ENCODE results near the gene SLC7A11. TPM values are rescaled to one million over a fixed set of nuclear protein-coding genes. Genes with fewer than 3 reads are reported as not detected.

SLC7A11 gene
- total RNA-seq, 4 donors from 2014 or later: under 0.01 to 0.30 (median 0.21) TPM

- TF ChIP-seq EP300 (IDR thresholded peaks at IDR 0.05) (no peak), POLR2A (IDR thresholded peaks at IDR 0.05) (no peak)
- TF ChIP-seq, protein P1, sequence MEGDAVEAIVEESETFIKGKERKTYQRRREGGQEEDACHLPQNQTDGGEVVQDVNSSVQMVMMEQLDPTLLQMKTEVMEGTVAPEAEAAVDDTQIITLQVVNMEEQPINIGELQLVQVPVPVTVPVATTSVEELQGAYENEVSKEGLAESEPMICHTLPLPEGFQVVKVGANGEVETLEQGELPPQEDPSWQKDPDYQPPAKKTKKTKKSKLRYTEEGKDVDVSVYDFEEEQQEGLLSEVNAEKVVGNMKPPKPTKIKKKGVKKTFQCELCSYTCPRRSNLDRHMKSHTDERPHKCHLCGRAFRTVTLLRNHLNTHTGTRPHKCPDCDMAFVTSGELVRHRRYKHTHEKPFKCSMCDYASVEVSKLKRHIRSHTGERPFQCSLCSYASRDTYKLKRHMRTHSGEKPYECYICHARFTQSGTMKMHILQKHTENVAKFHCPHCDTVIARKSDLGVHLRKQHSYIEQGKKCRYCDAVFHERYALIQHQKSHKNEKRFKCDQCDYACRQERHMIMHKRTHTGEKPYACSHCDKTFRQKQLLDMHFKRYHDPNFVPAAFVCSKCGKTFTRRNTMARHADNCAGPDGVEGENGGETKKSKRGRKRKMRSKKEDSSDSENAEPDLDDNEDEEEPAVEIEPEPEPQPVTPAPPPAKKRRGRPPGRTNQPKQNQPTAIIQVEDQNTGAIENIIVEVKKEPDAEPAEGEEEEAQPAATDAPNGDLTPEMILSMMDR (IDR thresholded peaks at IDR 0.05): no peak
- no peak for DNase-seq (ENCODE audit: low spot score in 2 of 2)
- no peaks in the 10 kb centered on the region for H3K36me3 ChIP-seq
- H3K4me1 ChIP-seq: no peaks in the 10 kb centered on the region
- peaks cover 0 to 2% (median 0%) of the 10 kb centered on the region in 4 donors for H3K9me3 ChIP-seq
- no peaks in the 10 kb centered on the region for H3K27me3 ChIP-seq
- WGBS, 2 donors: 87 to 98% methylated on average over 1 of the region's 1 CpG
- no peak overlapping the region for H3K27ac ChIP-seq
- no peak overlapping the region for H3K4me3 ChIP-seq
Measured at GRCh38 chr4:138205531-138206233, 36.5 kb downstream of the SLC7A11 start.

DNA sequence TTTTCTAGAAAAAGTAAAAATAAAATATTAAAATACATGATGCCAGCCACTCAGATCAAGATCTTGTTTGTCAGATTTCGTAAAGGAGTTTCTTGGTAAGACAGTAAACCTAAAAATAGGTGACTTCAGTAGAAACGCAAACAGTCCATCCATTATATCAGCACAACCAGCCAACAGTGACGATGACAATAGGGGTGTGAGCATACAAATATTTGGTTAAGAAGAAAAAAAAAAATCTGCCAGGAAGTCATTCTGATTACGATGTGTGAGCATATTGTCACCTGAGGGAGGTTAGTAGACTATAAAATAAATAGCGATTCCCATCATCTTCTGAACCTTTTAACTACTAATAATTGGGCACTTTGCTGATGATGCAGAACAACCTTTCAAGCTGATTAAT is 37.6 kb downstream of the SLC7A11 start:
- H3K36me3 ChIP-seq: no peaks in the 10 kb centered on the region
- DNase-seq (ENCODE audit: low spot score in 2 of 2): no peak
- H3K27me3 ChIP-seq: no peaks in the 10 kb centered on the region
- H3K4me1 ChIP-seq: no peaks in the 10 kb centered on the region
- no peak overlapping the region for H3K4me3 ChIP-seq
- WGBS, 2 donors: 82 to 89% methylated on average over 5 of the region's 5 CpGs
- no peaks in the 10 kb centered on the region for H3K9me3 ChIP-seq
- TF ChIP-seq EP300 (IDR thresholded peaks at IDR 0.05): no peak
- no peak for TF ChIP-seq POLR2A (IDR thresholded peaks at IDR 0.05)
- TF ChIP-seq, protein P1 (IDR thresholded peaks at IDR 0.05): no peak
- no peak overlapping the region for H3K27ac ChIP-seq

DNA sequence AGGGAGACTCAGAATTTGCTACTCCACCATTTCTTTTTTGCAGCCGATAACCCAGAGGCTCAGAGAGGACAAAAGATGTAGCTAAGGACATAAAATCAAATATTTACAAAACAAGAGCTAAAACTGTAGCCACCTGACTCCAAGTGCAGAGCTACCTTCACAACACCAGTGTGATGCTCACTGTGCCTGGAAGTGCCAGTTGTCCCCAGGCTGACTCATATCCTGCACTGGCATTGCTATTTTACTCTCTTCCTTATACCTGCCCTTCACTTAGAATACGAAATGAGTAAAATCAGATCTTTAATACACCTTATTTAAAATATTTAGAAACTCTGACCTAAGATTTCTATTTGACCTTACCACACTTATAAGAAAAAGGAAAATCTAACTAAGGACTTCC is 39.5 kb downstream of the SLC7A11 start:
- Histone ChIP-seq H3K4me3 (no peak overlapping the region), H3K27me3 (no peaks in the 10 kb centered on the region), H3K27ac (no peak overlapping the region), H3K36me3 (no peaks in the 10 kb centered on the region), H3K4me1 (no peaks in the 10 kb centered on the region), H3K9me3 (no peaks in the 10 kb centered on the region)
- no peak for DNase-seq (ENCODE audit: low spot score in 2 of 2)
- no peak for TF ChIP-seq POLR2A (IDR thresholded peaks at IDR 0.05)
- TF ChIP-seq, protein P1 (IDR thresholded peaks at IDR 0.05): no peak
- WGBS, 2 donors: 92 to 95% methylated on average over 2 of the region's 2 CpGs

DNA sequence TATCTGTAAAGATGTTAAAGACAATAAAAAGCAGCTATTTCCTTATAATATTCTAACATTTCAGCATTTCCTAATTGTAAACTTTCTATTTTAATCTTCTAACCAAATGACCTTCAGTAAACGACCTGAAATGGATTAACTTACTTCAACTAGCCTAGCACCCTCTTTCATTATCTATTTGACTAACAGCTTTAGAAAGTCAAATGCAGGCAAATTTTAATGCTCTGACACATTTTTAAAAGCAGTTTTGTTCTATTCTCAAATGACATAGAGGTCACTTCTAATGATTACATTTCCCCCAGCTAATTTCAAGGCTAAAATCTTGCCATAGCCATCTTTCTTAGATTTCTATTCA is 41.9 kb downstream of the SLC7A11 start:
- no peaks in the 10 kb centered on the region for H3K9me3 ChIP-seq
- 30 to 32% methylated on average over 1 of the region's 1 CpG for WGBS, 2 donors
- H3K27ac ChIP-seq: no peak overlapping the region
- H3K36me3 ChIP-seq: no peaks in the 10 kb centered on the region
- no peaks in the 10 kb centered on the region for H3K4me1 ChIP-seq
- no peak for DNase-seq (ENCODE audit: low spot score in 2 of 2)
- TF ChIP-seq POLR2A (IDR thresholded peaks at IDR 0.05) (no peak), EP300 (IDR thresholded peaks at IDR 0.05) (no peak)
- TF ChIP-seq, protein P1 (IDR thresholded peaks at IDR 0.05): no peak
- no peaks in the 10 kb centered on the region for H3K27me3 ChIP-seq
- H3K4me3 ChIP-seq: no peak overlapping the region

- 39 to 46% methylated on average over 5 of the region's 5 CpGs for WGBS, 2 donors
- no peaks in the 10 kb centered on the region for H3K4me1 ChIP-seq
- H3K27me3 ChIP-seq: no peaks in the 10 kb centered on the region
- DNase-seq (ENCODE audit: low spot score in 2 of 2): no peak
- TF ChIP-seq, protein P1 (IDR thresholded peaks at IDR 0.05): no peak
- no peak overlapping the region for H3K27ac ChIP-seq
- H3K9me3 ChIP-seq: no peaks in the 10 kb centered on the region
- no peak overlapping the region for H3K4me3 ChIP-seq
- H3K36me3 ChIP-seq: no peaks in the 10 kb centered on the region
Measured at GRCh38 chr4:138199568-138200235, 42.4 kb downstream of the SLC7A11 start.
